ENCODE data around the gene CPNE7.
"Not testable (repeated sequence)": the region's sequence is repeated elsewhere in the genome, so short reads cannot be mapped to it uniquely, and the experiment has no call there.

CPNE7 gene

DNA sequence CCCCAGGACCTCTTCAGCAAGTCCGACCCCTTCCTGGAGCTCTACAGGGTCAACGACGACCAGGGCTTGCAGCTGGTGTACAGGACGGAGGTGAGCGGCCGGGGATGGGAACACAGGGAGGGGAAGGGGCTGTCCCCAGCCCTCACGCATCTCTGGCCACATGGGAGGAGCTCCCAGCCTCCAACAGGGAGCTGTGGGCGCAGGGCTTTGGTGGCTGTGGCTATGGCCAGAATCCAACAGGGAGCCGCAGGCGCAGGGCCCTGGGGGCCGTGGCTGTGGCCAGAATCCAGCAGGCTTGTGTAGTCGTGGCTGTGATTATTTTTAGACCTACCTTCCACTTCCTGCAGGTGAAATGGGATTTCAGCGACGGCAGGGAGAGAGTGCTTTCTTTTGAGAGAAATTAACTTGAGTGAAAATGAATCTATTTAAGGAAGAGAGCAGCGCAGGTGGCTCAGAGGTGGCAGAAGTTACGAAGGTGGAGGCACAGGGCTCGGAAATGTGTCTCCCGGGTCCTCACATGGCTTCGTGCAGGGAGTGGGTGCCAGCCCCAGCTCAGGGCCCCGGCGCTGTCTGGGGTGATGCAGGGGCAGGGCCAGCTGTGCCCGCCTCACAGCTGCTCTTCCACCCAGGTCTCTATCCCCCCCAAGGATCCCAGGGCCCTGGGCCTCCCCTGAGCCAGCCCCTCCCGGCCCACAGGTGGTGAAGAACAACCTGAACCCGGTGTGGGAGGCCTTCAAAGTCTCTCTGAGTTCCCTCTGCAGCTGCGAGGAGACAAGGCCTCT is 9.4 kb downstream of the CPNE7 start:
- no peak for DNase-seq

DNA sequence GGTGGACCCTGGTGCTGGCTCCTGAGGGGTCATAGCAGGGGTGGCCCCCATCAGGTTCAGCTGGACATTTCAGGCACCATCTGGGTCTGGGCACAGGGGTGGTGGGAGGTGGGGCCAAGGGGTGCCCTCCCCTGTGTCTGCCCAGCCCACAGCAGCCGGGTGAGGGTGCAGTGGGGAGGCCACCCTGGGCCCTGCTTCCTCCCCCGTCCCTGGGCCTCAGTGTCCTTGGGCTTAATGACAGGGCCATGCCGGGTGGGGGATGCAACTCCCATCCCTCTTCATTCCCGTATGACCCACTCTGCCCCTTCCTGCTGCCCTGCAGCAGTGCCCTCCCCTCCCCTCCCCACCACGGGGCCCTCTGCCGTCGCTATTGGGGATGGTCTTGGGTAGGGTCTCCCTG is 10.7 kb downstream of the CPNE7 start:
- DNase-seq = no peak

DNA sequence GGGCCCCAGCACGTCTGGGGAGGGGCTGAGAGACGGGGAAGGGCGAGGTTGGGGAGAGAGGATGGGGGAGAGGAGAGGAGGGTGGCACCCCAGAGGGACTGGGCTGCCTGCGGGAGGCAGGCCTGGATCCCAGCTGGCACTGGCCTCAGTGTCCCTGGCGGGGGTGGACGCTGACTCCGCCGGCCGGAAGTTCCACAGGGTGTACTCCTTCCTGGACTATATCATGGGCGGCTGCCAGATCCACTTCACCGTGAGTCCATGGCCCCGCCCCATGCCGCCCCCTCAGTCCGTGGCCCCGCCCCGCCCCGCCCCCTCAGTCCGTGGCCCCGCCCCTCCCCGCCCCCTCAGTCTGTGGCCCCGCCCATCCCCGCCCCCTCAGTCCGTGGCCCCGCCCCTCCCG is 11.3 kb downstream of the CPNE7 start:
- DNase-seq = no peak

- DNase-seq = not testable (repeated sequence)
Measured at GRCh38 chr16:89587676-89588075, 12.1 kb downstream of the CPNE7 start.

GRCh38 chr16:89588413-89589109 is 13.0 kb downstream of the CPNE7 start:
- no peak for DNase-seq

GRCh38 chr16:89589241-89589926 is 13.8 kb downstream of the CPNE7 start:
- DNase-seq = no peak

GRCh38 chr16:89593841-89594240 is 18.3 kb downstream of the CPNE7 start:
- DNase-seq = peak; percentile 76

DNA sequence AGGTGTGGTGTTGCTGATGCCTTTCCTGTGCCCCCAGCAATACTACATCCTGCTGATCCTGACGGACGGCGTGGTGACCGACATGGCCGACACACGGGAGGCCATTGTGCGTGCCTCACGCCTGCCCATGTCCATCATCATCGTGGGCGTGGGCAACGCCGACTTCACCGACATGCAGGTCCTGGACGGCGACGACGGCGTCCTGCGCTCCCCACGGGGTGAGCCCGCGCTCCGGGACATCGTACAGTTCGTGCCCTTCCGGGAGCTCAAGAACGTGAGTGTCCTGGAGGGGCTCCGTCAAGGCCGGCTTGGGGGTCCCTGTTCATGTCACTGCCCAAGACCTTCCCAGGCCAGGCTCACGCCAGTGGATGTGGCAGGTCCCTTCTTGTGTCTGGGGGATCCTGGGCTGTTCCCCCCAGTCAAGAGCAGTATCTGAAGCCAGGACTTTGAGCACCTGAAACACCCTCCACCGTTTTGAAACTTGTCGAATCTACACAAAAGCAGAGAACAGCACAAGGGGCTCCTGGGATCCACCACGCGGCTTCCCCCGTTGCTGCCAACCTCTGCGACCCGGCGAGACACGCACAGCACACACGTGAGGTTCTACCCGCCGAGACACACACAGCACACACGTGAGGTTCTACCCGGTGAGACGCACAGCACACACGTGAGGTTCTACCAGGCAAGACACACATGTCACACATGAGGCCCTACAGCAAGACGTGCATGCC is 19.9 kb downstream of the CPNE7 start:
- no peak for DNase-seq

DNA sequence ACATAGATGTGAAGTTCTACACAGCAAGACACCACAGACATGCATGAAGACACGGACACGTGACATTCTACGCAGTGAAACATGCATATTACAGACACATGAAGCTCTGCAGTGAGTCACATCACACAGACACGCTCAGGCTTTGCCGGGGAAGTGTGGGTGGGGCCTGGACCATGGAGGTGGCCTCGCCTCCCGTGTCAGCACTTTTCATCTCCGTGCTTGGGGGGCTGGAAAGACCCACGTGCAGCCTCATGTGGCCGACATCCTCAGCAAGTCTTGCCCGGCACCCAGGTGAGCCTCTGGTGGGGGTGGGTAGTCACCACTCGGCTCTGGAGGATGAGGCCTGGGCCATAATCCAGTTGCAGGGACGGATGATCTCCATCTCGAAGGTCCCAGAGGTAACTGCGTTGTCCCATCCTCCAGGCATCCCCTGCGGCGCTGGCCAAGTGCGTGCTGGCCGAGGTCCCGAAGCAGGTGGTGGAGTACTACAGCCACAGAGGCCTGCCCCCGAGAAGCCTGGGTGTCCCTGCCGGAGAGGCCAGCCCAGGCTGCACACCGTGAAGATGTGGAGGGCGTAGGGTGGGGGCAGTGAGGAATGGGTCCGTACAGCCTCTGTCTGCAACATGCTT is 20.6 kb downstream of the CPNE7 start:
- no peak for DNase-seq

GRCh38 chr16:89596957-89597649 is 21.5 kb downstream of the CPNE7 start:
- DNase-seq = no peak

GRCh38 chr16:89598199-89598598 is 22.6 kb downstream of the CPNE7 start:
- DNase-seq = no peak

- peak; percentile 29 for DNase-seq
Measured at GRCh38 chr16:89599451-89599858, 23.9 kb downstream of the CPNE7 start.

- DNase-seq = no peak
Measured at GRCh38 chr16:89599902-89600301, 24.3 kb downstream of the CPNE7 start.

GRCh38 chr16:89600427-89600826 is 24.9 kb downstream of the CPNE7 start:
- DNase-seq = no peak

DNA sequence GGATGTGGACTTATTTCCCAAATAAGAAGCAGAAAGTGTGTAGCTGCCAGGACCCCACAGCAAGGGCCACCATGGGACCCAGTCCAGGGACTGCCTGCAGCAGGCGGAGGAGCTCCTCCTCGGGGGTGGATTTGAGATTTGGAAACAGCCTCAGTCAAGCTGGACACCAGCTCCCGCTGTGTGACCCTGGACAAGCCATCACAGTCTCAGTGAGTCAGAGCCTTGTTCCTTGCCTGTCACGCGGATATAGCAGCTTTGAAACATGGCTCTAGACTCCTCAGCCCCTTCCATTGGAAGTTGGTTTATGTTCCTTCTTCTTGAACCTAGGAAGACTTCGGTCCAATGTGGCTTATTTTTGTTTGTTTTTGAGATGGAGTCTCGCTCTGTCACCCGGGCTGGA is 25.4 kb downstream of the CPNE7 start:
- no peak for DNase-seq

- DNase-seq = no peak
Measured at GRCh38 chr16:89601906-89602272, 26.3 kb downstream of the CPNE7 start.

DNA sequence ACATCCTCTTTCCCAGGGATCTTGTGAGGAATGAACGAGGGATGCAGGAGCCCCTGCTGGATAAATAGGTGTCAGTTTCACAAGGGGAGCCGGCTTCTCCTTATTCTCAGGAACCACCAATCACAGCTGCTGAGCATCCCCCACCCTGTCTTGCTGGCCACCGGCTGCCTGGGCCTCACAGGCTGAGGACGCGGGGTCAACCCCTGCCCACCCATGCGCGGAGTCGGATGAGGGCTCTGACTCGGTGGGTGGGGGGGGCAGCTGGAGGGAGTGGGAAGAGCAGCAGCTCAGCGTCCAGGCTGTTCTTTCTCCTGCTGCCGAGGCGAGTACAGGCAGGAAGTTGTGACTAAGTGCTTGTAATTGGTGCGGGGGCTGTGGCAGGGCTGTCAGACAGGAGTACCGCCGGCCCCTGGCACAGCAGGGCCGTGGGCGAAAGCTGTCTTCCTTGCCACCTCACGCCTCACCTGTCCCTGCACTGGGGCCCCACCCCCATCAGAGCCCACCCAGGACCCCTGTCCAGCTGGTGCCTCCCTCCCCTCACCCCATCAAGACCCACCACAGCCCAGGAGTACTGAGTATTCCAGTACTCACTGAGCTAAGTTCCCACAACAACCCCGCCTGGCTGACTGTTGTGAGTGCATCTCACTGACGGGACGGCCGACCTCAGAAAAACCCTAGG is 26.9 kb downstream of the CPNE7 start:
- DNase-seq = peak; percentile 61

- DNase-seq = no peak
Measured at GRCh38 chr16:89602952-89603590, 27.5 kb downstream of the CPNE7 start.

DNA sequence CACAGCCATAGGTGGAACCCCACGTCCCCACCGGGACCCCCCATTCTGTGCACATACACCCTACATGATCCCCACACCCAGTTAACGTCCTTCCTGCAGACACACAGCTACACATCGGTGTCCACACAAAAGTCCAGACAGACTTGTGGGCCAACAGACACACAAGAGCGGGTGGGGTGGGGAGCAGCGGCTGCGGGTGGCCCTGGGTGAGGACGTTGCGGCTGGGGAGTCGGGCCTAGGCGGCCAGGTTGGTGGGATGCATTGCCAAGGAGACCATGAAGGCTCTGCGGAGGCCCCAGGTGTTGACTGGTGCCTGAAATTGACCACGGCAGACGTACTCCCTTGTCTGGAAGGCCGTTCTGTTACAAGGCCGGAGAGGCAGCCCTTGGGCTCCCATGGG is 29.2 kb downstream of the CPNE7 start:
- DNase-seq = no peak

GRCh38 chr16:89605186-89605970 is 29.8 kb downstream of the CPNE7 start:
- no peak for DNase-seq

Data from CD4-positive, alpha-beta T cell treated with Interleukin-4 for 4 hours (primary cell).